VCaP (cell line): ENCODE data around the gene PACS2.

Experiments used
- H3K27ac ChIP-seq: fragments of 450-650 bp; 2 replicates; pipeline ENCODE4 v1.5.1; 2017
- TF ChIP-seq, protein P1 (sequence below): fragments of 450-650 bp; conservative IDR thresholded peaks from 2 replicates; pipeline ENCODE4 v1.5.1; 2017; ENCODE audit warnings: mild to moderate bottlenecking, moderate library complexity

PACS2 gene

DNA sequence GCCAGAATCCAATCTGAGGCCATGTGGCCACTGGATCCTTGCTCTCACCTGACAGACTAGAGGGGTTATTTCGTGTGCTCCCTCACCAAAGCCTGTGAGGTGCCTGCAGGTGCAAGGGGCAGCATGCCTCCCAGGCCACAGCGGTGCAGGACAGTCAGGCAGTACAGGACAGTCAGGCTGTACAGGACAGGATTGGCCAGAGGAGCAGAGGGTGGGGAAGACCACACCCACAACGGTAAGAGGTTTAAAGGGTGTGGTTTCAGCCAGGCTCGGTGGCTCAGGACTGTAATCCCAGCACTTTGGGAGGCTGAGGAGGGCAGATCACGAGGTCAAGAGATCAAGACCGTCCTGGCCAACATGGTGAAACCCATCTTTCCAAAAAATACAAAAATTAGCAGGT lies 10.6 kb upstream of the PACS2 start:
- TF ChIP-seq, protein P1, sequence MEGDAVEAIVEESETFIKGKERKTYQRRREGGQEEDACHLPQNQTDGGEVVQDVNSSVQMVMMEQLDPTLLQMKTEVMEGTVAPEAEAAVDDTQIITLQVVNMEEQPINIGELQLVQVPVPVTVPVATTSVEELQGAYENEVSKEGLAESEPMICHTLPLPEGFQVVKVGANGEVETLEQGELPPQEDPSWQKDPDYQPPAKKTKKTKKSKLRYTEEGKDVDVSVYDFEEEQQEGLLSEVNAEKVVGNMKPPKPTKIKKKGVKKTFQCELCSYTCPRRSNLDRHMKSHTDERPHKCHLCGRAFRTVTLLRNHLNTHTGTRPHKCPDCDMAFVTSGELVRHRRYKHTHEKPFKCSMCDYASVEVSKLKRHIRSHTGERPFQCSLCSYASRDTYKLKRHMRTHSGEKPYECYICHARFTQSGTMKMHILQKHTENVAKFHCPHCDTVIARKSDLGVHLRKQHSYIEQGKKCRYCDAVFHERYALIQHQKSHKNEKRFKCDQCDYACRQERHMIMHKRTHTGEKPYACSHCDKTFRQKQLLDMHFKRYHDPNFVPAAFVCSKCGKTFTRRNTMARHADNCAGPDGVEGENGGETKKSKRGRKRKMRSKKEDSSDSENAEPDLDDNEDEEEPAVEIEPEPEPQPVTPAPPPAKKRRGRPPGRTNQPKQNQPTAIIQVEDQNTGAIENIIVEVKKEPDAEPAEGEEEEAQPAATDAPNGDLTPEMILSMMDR: no peak
- H3K27ac ChIP-seq: no peak overlapping the region

DNA sequence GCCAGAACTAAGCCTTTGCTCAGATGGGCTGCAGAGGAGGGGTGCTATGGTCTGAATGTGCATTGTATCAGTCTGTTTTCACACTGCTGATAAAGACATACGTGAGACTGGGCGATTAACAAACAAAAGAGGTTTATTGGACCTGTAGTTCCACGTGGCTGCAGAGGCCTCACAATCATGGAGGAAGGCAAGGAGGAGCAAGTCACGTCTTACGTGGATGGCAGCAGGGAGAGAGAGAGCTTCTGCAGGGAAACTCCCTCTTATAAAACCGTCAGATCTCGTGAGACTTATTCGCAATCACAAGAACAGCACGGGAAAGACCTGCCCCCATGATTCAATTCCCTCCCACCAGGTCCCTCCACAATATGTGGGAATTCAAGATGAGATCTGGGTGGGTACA lies 10.0 kb upstream of the PACS2 start:
- H3K27ac ChIP-seq: no peak overlapping the region
- TF ChIP-seq, protein P1: no peak

GRCh38 chr14:105305345-105305744 lies 9.2 kb upstream of the PACS2 start:
- TF ChIP-seq, protein P1: no peak
- H3K27ac ChIP-seq: no peak overlapping the region

DNA sequence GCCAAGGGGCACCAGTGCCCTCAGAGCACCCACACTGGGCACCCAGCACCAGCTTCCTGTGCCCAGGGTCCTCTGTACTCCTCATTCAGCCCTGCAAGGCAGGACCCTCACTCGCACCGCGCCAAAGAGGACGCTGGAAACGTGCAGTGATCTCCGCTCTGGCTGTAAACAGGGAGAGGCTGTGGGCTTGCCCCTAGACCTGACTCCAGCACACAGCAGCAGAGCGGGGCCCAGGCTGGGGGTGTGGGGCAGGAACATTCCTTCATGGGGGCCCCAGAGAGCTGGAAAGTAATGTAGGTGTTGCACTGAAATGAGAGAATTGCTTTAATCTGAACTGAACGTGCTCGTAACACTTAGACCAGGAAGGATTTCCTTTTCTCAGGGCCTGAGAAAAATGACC lies 8.8 kb upstream of the PACS2 start:
- H3K27ac ChIP-seq: no peak overlapping the region
- TF ChIP-seq, protein P1: no peak

GRCh38 chr14:105307052-105307727 lies 7.4 kb upstream of the PACS2 start:
- no peak overlapping the region for H3K27ac ChIP-seq
- TF ChIP-seq, protein P1: no peak

- TF ChIP-seq, protein P1: no peak
- no peak overlapping the region for H3K27ac ChIP-seq
These were observed 5.2 kb upstream of the PACS2 start for GRCh38 chr14:105309371-105309770.

DNA sequence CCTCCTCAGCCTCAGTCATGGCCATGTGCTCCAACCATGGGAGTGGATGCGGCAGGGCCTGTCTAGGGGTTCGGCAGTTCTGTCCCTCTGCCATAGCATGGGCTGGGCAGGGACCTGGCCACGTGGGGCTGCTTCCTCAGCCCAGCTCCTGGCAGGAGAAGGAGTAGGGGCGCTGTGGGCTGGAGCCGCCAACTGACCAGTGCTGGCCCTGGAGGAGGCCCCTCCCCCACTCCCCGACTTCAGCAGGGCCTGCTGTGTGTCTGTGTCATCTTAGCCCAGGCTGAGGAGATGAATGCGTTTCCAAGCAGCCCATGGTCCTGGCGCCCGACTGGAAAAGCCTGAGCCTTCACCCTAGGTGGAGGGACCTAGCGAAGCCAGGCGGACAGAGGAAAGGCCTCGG lies 2.7 kb upstream of the PACS2 start:
- TF ChIP-seq, protein P1: no peak
- H3K27ac ChIP-seq: no peak overlapping the region
